A549 (cell line): Measurements from ENCODE around the gene RSF1. TPM values are rescaled to one million over a fixed set of nuclear protein-coding genes. Genes with fewer than 3 reads are reported as not detected.

Experiments used
- ATAC-seq, 2 experiments: fragments of 200-7000 bp in 1 of 2; fragments of >200 bp in 1 of 2; cut with Nextera tagmentation in 1 of 2; cut with Tn5 transposase in 1 of 2; 3 replicates each; pipeline versions ENCODE4 v1.8.0 to v1.9.1; 2018 to 2020; ENCODE audit warnings: mild to moderate bottlenecking in 1 of 2, moderate library complexity in 1 of 2
- CTCF ChIA-PET: fragments of 300-600 bp; sonication (Branson Sonifier 250); formaldehyde crosslinking; extraction: SDS; loops from one replicate; lab custom pipeline; 2021; ENCODE audit warnings: antibody characterized with exemption, inconsistent platforms; lab: Yijun Ruan, JAX
- POLR2A ChIA-PET: fragments of 350-600 bp; formaldehyde crosslinking; extraction: SDS; loops from one replicate; lab custom pipeline; 2021; ENCODE audit warnings: antibody characterized with exemption, inconsistent platforms; lab: Yijun Ruan, JAX
- DNase-seq, 2 experiments: peaks; one replicate each; pipeline versions ENCODE4 v3.0.0 to v3.0.0-alpha.2; 2011 to 2016; ENCODE audit warnings: low read depth in 1 of 2, low spot score in 1 of 2
- FAIRE-seq: peaks from 2 replicates; lab custom pipeline; 2011; peaks lifted over from hg19 to GRCh38; lab: Jason Lieb, UNC
- H3K27ac ChIP-seq, 2 experiments: fragments of >200 bp; sonication (Bioruptor Twin); formaldehyde crosslinking; 3 replicates each; pipeline ENCODE4 v1.5.1; 2016 to 2017
- H3K4me1 ChIP-seq: fragments of >200 bp; sonication (Bioruptor Twin); formaldehyde crosslinking; 3 replicates; pipeline ENCODE4 v1.6.1; 2016
- H3K4me2 ChIP-seq: fragments of >200 bp; sonication (Bioruptor Twin); formaldehyde crosslinking; 3 replicates; pipeline ENCODE4 v1.6.1; 2016
- H3K4me3 ChIP-seq: fragments of >200 bp; sonication (Bioruptor Twin); formaldehyde crosslinking; 3 replicates; pipeline ENCODE4 v1.5.1; 2016
- H3K9me3 ChIP-seq: fragments of >200 bp; sonication (Bioruptor Twin); formaldehyde crosslinking; 3 replicates; pipeline ENCODE4 v1.6.1; 2016
- BHLHE40 ChIP-seq: IDR thresholded peaks from 2 replicates; pipeline ENCODE4 v1.6.1; 2012; ENCODE audit warnings: low read depth, low read length, inconsistent platforms
- CBX8 ChIP-seq: fragments of 200-600 bp; sonication (generic); IDR thresholded peaks from 2 replicates; pipeline ENCODE4 v1.6.1; 2016
- CEBPB ChIP-seq, 2 experiments: fragments of >200 bp in 1 of 2; sonication (Bioruptor Twin) in 1 of 2; formaldehyde crosslinking in 1 of 2; IDR thresholded peaks; 2 replicates each; pipeline ENCODE4 v1.6.1; 2012 to 2016
- E2F6 ChIP-seq: IDR thresholded peaks from 2 replicates; pipeline ENCODE4 v1.6.1; 2012; ENCODE audit warnings: low read depth, borderline replicate concordance
- EHF ChIP-seq: fragments of 250-450 bp; sonication (Bioruptor Pico); IDR thresholded peaks from 2 replicates; pipeline ENCODE4 v1.5.0; 2020; ENCODE audit warnings: mild to moderate bottlenecking
- FOSL2 ChIP-seq, 2 experiments: fragments of 450-650 bp in 1 of 2; fragments of >200 bp in 1 of 2; sonication (Bioruptor Twin) in 1 of 2; formaldehyde crosslinking; IDR thresholded peaks; 2 replicates each; pipeline versions ENCODE4 v1.5.0 to v1.6.1; 2016 to 2020; ENCODE audit warnings: mild to moderate bottlenecking in 1 of 2, moderate library complexity in 1 of 2
- GATA3 ChIP-seq: IDR thresholded peaks from 2 replicates; pipeline ENCODE4 v1.6.1; 2012; ENCODE audit warnings: borderline replicate concordance
- HES2 ChIP-seq: fragments of >200 bp; sonication (Bioruptor Twin); formaldehyde crosslinking; IDR thresholded peaks from 2 replicates; pipeline ENCODE4 v1.6.1; 2016
- HOXA7 ChIP-seq: fragments of 250-450 bp; sonication (Bioruptor Pico); IDR thresholded peaks from 2 replicates; pipeline ENCODE4 v1.5.0; 2020; ENCODE audit warnings: mild to moderate bottlenecking, moderate library complexity
- HOXB13 ChIP-seq: fragments of 250-450 bp; sonication (Bioruptor Pico); IDR thresholded peaks from 2 replicates; pipeline ENCODE4 v1.5.0; 2020; ENCODE audit warnings: low read depth, mild to moderate bottlenecking, moderate library complexity
- KDM5A ChIP-seq: fragments of 200-600 bp; sonication (generic); IDR thresholded peaks from 2 replicates; pipeline ENCODE4 v1.6.1; 2016; ENCODE audit warnings: antibody characterized with exemption, mild to moderate bottlenecking
- NPAS2 ChIP-seq: fragments of 250-450 bp; sonication (Bioruptor Pico); IDR thresholded peaks from 2 replicates; pipeline ENCODE4 v1.8.0; 2022; ENCODE audit warnings: mild to moderate bottlenecking, moderate library complexity, borderline replicate concordance
- POLR2A ChIP-seq: IDR thresholded peaks from 2 replicates; pipeline ENCODE4 v1.6.1; 2012; ENCODE audit warnings: mild to moderate bottlenecking, low read length
- REST ChIP-seq: fragments of 200-600 bp; sonication (generic); IDR thresholded peaks from 2 replicates; pipeline ENCODE4 v1.6.1; 2016; ENCODE audit warnings: antibody characterized with exemption, mild to moderate bottlenecking, moderate library complexity
- SREBF2 ChIP-seq: fragments of 450-650 bp; IDR thresholded peaks from 2 replicates; pipeline ENCODE4 v1.6.1; 2014; ENCODE audit warnings: mild to moderate bottlenecking, moderate library complexity
- USF2 ChIP-seq: fragments of 450-650 bp; IDR thresholded peaks from 2 replicates; pipeline ENCODE4 v1.6.1; 2014; ENCODE audit warnings: antibody characterized with exemption
- WGBS: methylation state at CpG from one replicate; pipeline ENCODE4 v1.1.6; 2017; ENCODE audit errors: missing lambda C conversion rate; 5-methylcytosine and 5-hydroxymethylcytosine counted together
- polyA plus RNA-seq, 4 experiments: library from polyadenylated mRNA; depleted of rRNA in 3 of 4; stranded (reverse); fragments of >200 nt; fragmentation: RNase III in 1 of 4; extraction: RNeasy Plus Mini Kit Qiagen cat#74134 plus additional on column Dnase treatment in 1 of 4; gene quantifications; 2 replicates in 3 of 4; 3 replicates in 1 of 4; pipeline ENCODE4 v1.2.3, GENCODE V29; 2011 to 2017
- TF ChIP-seq, protein P1 (sequence below): fragments of >200 bp; sonication (Bioruptor Twin); formaldehyde crosslinking; IDR thresholded peaks from 3 replicates; pipeline ENCODE4 v1.6.1; 2016
- TF ChIP-seq, protein P2 (sequence below): fragments of 150-350 bp; IDR thresholded peaks from 2 replicates; pipeline ENCODE4 v1.6.1; 2014; ENCODE audit warnings: low read depth, mild to moderate bottlenecking, low read length

RSF1 gene
- polyA plus RNA-seq, 2 of the 4 experiments (the other 2 are of a cell fraction): 18.8 to 29.6 TPM

DNA sequence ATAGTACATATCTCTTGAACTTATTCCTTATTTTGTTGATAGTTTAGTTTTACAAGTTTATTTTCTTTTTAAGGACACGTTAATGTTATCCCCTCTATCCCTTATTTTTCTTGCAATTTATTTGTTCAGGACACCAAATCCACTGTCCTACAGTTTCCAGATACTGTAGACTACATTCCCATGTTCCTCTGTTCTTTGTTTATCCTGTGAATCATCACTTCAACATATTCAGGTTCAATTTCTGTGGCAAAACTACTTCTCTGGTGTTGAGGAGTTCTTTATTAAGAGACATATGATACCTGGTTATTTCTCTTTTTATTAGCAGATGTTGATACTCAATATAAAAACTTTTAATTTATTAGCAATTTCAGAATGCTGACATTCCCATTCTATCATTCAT, 110.2 kb downstream of the RSF1 start:
- peak in 1 of 2 experiments; percentile 10 for DNase-seq
- WGBS: 10% methylated on average over 1 of the region's 1 CpG
- ChIA-PET POLR2A (no interaction called here), CTCF (no interaction called here)
- no peaks in the 10 kb centered on the region for H3K9me3 ChIP-seq
- H3K4me2 ChIP-seq: peak overlapping the region; percentile 29; the same call in 2 of the 3 replicates
- FAIRE-seq: peak; percentile 82
- ATAC-seq: peak in 1 of 2 experiments; percentile 38; a peak in 2 of 6 replicates
- H3K4me3 ChIP-seq: no peak overlapping the region
- TF ChIP-seq GATA3 (no peak), FOSL2 (IDR thresholded peaks at IDR 0.05) (peak; percentile 30; the same call in 1 of the 2 replicates), FOSL2 (CRISPR knock-in tag; IDR thresholded peaks at IDR 0.05) (peak; percentile 39)
- H3K4me1 ChIP-seq: peaks cover 31% of the 10 kb centered on the region
- H3K27ac ChIP-seq: no peak overlapping the region

DNA sequence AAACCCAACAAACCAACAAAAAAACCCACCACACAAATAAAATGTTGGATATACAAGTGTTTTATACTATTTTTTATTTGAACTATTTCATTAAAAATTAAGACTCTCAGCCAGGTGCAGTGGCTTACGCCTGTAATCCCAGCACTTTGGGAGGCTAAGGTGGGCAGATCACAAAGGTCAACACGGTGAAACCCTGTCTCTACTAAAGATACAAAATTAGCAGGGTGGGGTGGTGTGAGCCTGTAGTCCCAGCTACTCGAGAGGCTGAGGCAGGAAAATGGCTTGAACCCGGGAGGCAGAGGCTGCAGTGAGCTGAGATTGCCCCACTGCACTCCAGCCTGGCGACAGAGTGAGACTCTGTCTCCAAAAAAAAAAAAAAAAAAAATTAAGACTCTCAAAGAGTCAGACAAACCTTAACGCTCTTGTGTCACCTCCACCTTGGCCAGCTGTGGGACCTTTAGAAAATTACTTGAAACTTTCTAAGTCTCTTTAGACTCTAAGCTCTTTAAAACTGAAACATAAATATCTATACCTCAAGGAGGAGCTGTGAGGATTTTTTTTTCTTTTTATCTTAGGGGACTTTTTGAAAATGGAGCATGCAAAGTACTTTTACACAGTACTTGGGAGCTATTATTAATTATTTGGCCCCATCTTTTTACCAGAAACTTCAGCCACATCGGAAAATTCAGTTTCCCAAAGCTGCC, 114.5 kb downstream of the RSF1 start:
- 84% methylated on average over 7 of the region's 7 CpGs for WGBS
- POLR2A ChIA-PET: no interaction called here

DNA sequence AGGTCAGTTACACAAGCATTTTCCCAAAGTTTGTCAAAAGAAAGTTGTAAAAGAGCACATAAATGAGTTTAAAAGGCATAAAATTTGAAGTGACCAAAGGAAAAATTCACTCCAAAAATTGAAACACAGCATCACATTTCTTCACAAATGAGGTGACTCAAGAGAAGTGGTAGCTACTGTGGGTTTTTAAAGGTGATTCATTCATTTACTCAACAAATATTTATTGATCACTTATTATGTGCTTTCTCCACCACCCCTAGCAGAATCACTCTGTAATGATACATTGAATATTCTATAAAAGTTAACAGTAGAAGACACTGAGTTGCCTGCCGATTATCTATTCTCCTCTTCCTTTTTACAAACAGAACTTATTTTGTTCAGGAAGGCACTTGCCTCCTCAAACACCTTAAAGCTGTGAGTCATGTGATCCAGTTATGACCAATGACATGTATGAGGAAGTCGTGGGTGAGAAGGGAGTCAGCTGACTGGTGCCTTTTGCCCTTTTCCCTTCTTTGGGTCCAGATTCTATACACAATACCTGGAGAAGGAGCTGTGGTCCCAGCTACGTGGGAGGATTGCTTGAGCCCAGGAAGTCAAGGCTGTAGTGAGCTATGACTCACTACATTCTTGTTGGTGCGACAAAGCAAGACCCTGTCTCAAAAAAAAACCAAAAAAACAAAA, 115.2 kb downstream of the RSF1 start:
- POLR2A ChIA-PET: no interaction called here
- no peak for FAIRE-seq
- H3K27ac ChIP-seq: peak overlapping the region in 1 of 2 experiments; percentile 10; a peak in 1 of 6 replicates
- peak overlapping the region; percentile 37 for H3K4me2 ChIP-seq
- TF ChIP-seq CEBPB (IDR thresholded peaks at IDR 0.05) (no peak), FOSL2 (IDR thresholded peaks at IDR 0.05) (no peak), FOSL2 (CRISPR knock-in tag; IDR thresholded peaks at IDR 0.05) (peak; percentile 43), HOXA7 (CRISPR knock-in tag) (no peak), CBX8 (no peak), USF2 (peak; percentile 84)
- TF ChIP-seq, protein P1, sequence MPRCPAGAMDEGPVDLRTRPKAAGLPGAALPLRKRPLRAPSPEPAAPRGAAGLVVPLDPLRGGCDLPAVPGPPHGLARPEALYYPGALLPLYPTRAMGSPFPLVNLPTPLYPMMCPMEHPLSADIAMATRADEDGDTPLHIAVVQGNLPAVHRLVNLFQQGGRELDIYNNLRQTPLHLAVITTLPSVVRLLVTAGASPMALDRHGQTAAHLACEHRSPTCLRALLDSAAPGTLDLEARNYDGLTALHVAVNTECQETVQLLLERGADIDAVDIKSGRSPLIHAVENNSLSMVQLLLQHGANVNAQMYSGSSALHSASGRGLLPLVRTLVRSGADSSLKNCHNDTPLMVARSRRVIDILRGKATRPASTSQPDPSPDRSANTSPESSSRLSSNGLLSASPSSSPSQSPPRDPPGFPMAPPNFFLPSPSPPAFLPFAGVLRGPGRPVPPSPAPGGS: no peak
- no peak overlapping the region for H3K4me3 ChIP-seq
- H3K4me1 ChIP-seq: peaks cover 25% of the 10 kb centered on the region
- peak in 1 of 2 experiments; percentile 67; a peak in 4 of 6 replicates for ATAC-seq
- WGBS: 50% methylated on average over 4 of the region's 4 CpGs
- CTCF ChIA-PET: interaction anchor here (1.0 to 1.1 kb wide), 2 partner anchors 9 to 19 kb away, joined by 4 read pairs; no protein-coding TSS in a partner anchor
- H3K9me3 ChIP-seq: no peaks in the 10 kb centered on the region
- DNase-seq: peak; percentile 17 to 51

More for the DNA sequence above, 114.5 kb downstream of the RSF1 start:
- Histone ChIP-seq H3K4me3 (no peak overlapping the region), H3K27ac (peak overlapping the region in 1 of 2 experiments; percentile 10; a peak in 1 of 6 replicates), H3K4me2 (peak overlapping the region; percentile 37), H3K4me1 (peaks cover 32% of the 10 kb centered on the region), H3K9me3 (no peaks in the 10 kb centered on the region)
- TF ChIP-seq BHLHE40: no peak
- CTCF ChIA-PET: interaction anchor here (0.8 to 1.1 kb wide), 2 partner anchors 8 to 86 kb away, joined by 3 to 4 read pairs; no protein-coding TSS in a partner anchor
- ATAC-seq: peak in 1 of 2 experiments; percentile 23; a peak in 2 of 6 replicates
- FAIRE-seq: no peak
- DNase-seq: no peak

DNA sequence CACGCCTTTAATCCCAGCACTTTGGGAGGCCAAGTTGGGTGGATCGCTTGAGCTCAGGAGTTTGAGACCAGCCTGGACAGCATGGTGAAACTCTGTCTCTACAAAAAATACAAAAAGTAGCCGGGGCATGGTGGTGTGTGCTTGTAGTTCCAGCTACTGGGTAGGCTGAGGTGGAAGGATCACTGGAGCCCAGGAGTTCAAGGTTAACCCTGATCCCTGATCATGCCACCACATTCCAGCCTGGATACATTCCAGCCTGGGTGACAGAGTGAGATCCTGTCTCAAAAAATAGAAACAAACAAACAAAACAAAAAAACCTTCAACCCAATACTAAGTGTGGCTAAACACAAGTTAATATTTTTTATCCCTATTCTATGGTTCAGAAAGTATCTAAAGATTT, 116.5 kb downstream of the RSF1 start:
- DNase-seq (no peak), ATAC-seq (no peak), FAIRE-seq (no peak)
- CTCF ChIA-PET: no interaction called here
- no peak overlapping the region for H3K27ac ChIP-seq
- peaks cover 14% of the 10 kb centered on the region for H3K4me1 ChIP-seq
- POLR2A ChIA-PET: no interaction called here
- H3K4me2 ChIP-seq: no peak overlapping the region
- 94% methylated on average over 3 of the region's 3 CpGs for WGBS
- no peak overlapping the region for H3K4me3 ChIP-seq
- no peak for TF ChIP-seq SREBF2
- TF ChIP-seq NPAS2: no peak
- TF ChIP-seq, protein P2, sequence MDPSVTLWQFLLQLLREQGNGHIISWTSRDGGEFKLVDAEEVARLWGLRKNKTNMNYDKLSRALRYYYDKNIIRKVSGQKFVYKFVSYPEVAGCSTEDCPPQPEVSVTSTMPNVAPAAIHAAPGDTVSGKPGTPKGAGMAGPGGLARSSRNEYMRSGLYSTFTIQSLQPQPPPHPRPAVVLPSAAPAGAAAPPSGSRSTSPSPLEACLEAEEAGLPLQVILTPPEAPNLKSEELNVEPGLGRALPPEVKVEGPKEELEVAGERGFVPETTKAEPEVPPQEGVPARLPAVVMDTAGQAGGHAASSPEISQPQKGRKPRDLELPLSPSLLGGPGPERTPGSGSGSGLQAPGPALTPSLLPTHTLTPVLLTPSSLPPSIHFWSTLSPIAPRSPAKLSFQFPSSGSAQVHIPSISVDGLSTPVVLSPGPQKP: no peak
- no peak for TF ChIP-seq KDM5A
- TF ChIP-seq E2F6: no peak
- TF ChIP-seq REST: no peak
- TF ChIP-seq EHF (CRISPR knock-in tag): no peak
- no peak for TF ChIP-seq HOXB13 (CRISPR knock-in tag)
- no peak for TF ChIP-seq HES2
- no peak for TF ChIP-seq GATA3
- no peak for TF ChIP-seq CBX8
- TF ChIP-seq POLR2A: no peak
- no peaks in the 10 kb centered on the region for H3K9me3 ChIP-seq
